Measurements from ENCODE around the gene GNAS. TPM values are rescaled to one million over a fixed set of nuclear protein-coding genes. Genes with fewer than 3 reads are reported as not detected.

The GNAS gene
- total and polyA plus RNA-seq, 10 of the 15 experiments (the other 5 are each of a cell fraction or from before 2014, with no cell fraction given), result 209 to 950 (median 394) TPM

- intact Hi-C loops (cut with micrococcal nuclease; ENCODE audit: unreplicated experiment), result no loop called here
- Histone ChIP-seq H3K36me3 (ENCODE audit: control insufficient read depth in 2 of 2, insufficient read depth in 2 of 2, low read length in 1 of 2) (peaks cover 0 to 2% of the 10 kb centered on the region in 2 experiments; a peak in 2 of 4 replicates), H3K79me2 (ENCODE audit: control insufficient read depth, insufficient read depth, low read length) (no peaks in the 10 kb centered on the region), H2AFZ (ENCODE audit: control insufficient read depth, low read depth, low read length) (no peak overlapping the region), H4K20me1 (ENCODE audit: control insufficient read depth, insufficient read depth) (no peaks in the 10 kb centered on the region), H3K4me1 (ENCODE audit: control insufficient read depth, insufficient read depth, low read length) (no peaks in the 10 kb centered on the region), H3K9ac (ENCODE audit: control insufficient read depth, insufficient read depth, low read length) (no peak overlapping the region), H3K27ac (ENCODE audit: control insufficient read depth, insufficient read depth) (no peak overlapping the region), H3K4me3 (no peak overlapping the region), H3K27me3 (replicated peaks in 1 of 2; ENCODE audit: control insufficient read depth in 2 of 2, insufficient read depth in 2 of 2, low read length in 1 of 2) (no peaks in the 10 kb centered on the region), H3K4me2 (ENCODE audit: control insufficient read depth, insufficient read depth) (no peak overlapping the region), H3K9me3 (replicated peaks; ENCODE audit: control insufficient read depth, insufficient read depth, low read length) (no peaks in the 10 kb centered on the region)
- ATAC-seq (no peak), FAIRE-seq (no peak), DNase-seq (ENCODE audit: low read depth, low spot score) (no peak)
- ChIA-PET POLR2A (no interaction called here), RAD21 (ENCODE audit: unreplicated experiment) (no interaction called here), SMC1A (ENCODE audit: uncharacterized antibody, unreplicated experiment) (interaction anchor here (0.6 kb wide), 1 partner anchor 15 kb away, joined by 3 read pairs; no protein-coding TSS in a partner anchor), CTCF (interaction anchor here (0.5 to 0.6 kb wide), 2 partner anchors 55 to 243 kb away, joined by 3 read pairs; no protein-coding TSS in a partner anchor)
- in situ Hi-C loops (cut with MboI), result no loop called here
- 57% methylated on average over 6 of the region's 6 CpGs for WGBS (ENCODE audit: insufficient coverage, insufficient replicate concordance, low lambda C conversion rate, missing lambda C conversion rate)
- BruUV-seq (replicated peaks), result no TSS peak
- TF ChIP-seq MEF2B (IDR thresholded peaks at IDR 0.05; ENCODE audit: partially characterized antibody, poor library complexity, severe bottlenecking), result no peak
- no peak for TF ChIP-seq FOXM1 (IDR thresholded peaks at IDR 0.05; ENCODE audit: low read depth, low read length)
These were observed 27.1 kb upstream of the GNAS start for GRCh38 chr20:58825450-58825849.

- intact Hi-C loops (cut with micrococcal nuclease; ENCODE audit: unreplicated experiment), result no loop called here
- no peak for FAIRE-seq
These were observed 26.2 kb upstream of the GNAS start for GRCh38 chr20:58826271-58826670.

More at GRCh38 chr20:58826271-58826670, 26.2 kb upstream of the GNAS start:
- Histone ChIP-seq H3K27ac (ENCODE audit: control insufficient read depth, insufficient read depth) (no peak overlapping the region), H3K27me3 (replicated peaks in 1 of 2; ENCODE audit: control insufficient read depth in 2 of 2, insufficient read depth in 2 of 2, low read length in 1 of 2) (no peaks in the 10 kb centered on the region), H3K4me3 (no peak overlapping the region), H2AFZ (ENCODE audit: control insufficient read depth, low read depth, low read length) (no peak overlapping the region), H3K9ac (ENCODE audit: control insufficient read depth, insufficient read depth, low read length) (no peak overlapping the region), H3K9me3 (replicated peaks; ENCODE audit: control insufficient read depth, insufficient read depth, low read length) (no peaks in the 10 kb centered on the region), H3K36me3 (ENCODE audit: control insufficient read depth in 2 of 2, insufficient read depth in 2 of 2, low read length in 1 of 2) (no peaks in the 10 kb centered on the region; a peak in 1 of 4 replicates), H3K79me2 (ENCODE audit: control insufficient read depth, insufficient read depth, low read length) (no peaks in the 10 kb centered on the region), H4K20me1 (ENCODE audit: control insufficient read depth, insufficient read depth) (no peaks in the 10 kb centered on the region), H3K4me2 (ENCODE audit: control insufficient read depth, insufficient read depth) (no peak overlapping the region), H3K4me1 (ENCODE audit: control insufficient read depth, insufficient read depth, low read length) (no peaks in the 10 kb centered on the region)
- BruUV-seq (replicated peaks), result no TSS peak
- in situ Hi-C loops (cut with MboI), result no loop called here
- 65% methylated on average over 5 of the region's 5 CpGs for WGBS (ENCODE audit: insufficient coverage, insufficient replicate concordance, low lambda C conversion rate, missing lambda C conversion rate)
- SMC1A ChIA-PET (ENCODE audit: uncharacterized antibody, unreplicated experiment), result no interaction called here
- DNase-seq (ENCODE audit: low read depth, low spot score), result no peak
- RAD21 ChIA-PET (ENCODE audit: unreplicated experiment), result no interaction called here
- POLR2A ChIA-PET, result no interaction called here
- CTCF ChIA-PET, result no interaction called here
- no peak for ATAC-seq
- TF ChIP-seq ZBTB33 (IDR thresholded peaks at IDR 0.05) (no peak), SREBF1 (IDR thresholded peaks at IDR 0.05; ENCODE audit: low read length) (no peak), MYC (IDR thresholded peaks at IDR 0.05; ENCODE audit: insufficient read depth, insufficient read length, insufficient replicate concordance, low read length, severe bottlenecking) (no peak), ZNF274 (IDR thresholded peaks at IDR 0.05; ENCODE audit: insufficient read depth, insufficient read length) (no peak), CHD1 (IDR thresholded peaks at IDR 0.05; ENCODE audit: low read depth, low read length) (no peak), FOS (IDR thresholded peaks at IDR 0.05; ENCODE audit: borderline replicate concordance, extremely low read depth, insufficient read length) (no peak), PAX5 (IDR thresholded peaks at IDR 0.05; ENCODE audit: borderline replicate concordance, low read depth, low read length) (no peak), HSF1 (IDR thresholded peaks at IDR 0.05; ENCODE audit: low read depth, low read length) (no peak)
